KMS-11 (cell line): ENCODE data around the gene NPM1.
"Not testable (repeated sequence)": the region's sequence is repeated elsewhere in the genome, so short reads cannot be mapped to it uniquely, and the experiment has no call there.

Experiments used
- H2AFZ ChIP-seq: fragments of 200-600 bp; sonication (generic); 2 replicates; pipeline ENCODE4 v1.6.1; 2016; ENCODE audit warnings: antibody characterized with exemption, mixed run types, low read depth
- H3K27ac ChIP-seq: fragments of 200-600 bp; sonication (generic); 2 replicates; pipeline ENCODE4 v1.6.1; 2016; ENCODE audit warnings: mild to moderate bottlenecking, mixed run types
- H3K27me3 ChIP-seq: fragments of 200-600 bp; sonication (generic); 2 replicates; pipeline ENCODE4 v1.6.1; 2017; ENCODE audit warnings: mild to moderate bottlenecking, low read depth, mixed run types, moderate library complexity; ENCODE audit not compliant: insufficient read depth
- H3K36me3 ChIP-seq: fragments of 200-600 bp; sonication (generic); 2 replicates; pipeline ENCODE4 v1.6.1; 2017; ENCODE audit warnings: mild to moderate bottlenecking, mixed run types; ENCODE audit not compliant: insufficient read depth
- H3K4me1 ChIP-seq: fragments of 200-600 bp; sonication (generic); 2 replicates; pipeline ENCODE4 v1.6.1; 2016; ENCODE audit warnings: mild to moderate bottlenecking, low read depth, mixed run types; ENCODE audit not compliant: poor library complexity, severe bottlenecking
- H3K4me2 ChIP-seq: fragments of 200-600 bp; sonication (generic); 2 replicates; pipeline ENCODE4 v1.7.0; 2016; ENCODE audit warnings: mild to moderate bottlenecking, mixed run types
- H3K4me3 ChIP-seq: fragments of 200-600 bp; sonication (generic); IDR thresholded peaks from 2 replicates; pipeline ENCODE4 v1.6.1; 2017; ENCODE audit warnings: low read depth, low read length, mixed read lengths; ENCODE audit not compliant: insufficient read depth
- H3K79me2 ChIP-seq: fragments of 200-600 bp; sonication (generic); 2 replicates; pipeline ENCODE4 v1.6.1; 2016; ENCODE audit warnings: low read depth, mixed run types; ENCODE audit not compliant: insufficient read depth
- H3K9ac ChIP-seq: fragments of 200-600 bp; sonication (generic); 2 replicates; pipeline ENCODE4 v1.6.1; 2016; ENCODE audit warnings: mild to moderate bottlenecking, mixed run types
- H4K20me1 ChIP-seq: fragments of 200-600 bp; sonication (generic); 2 replicates; pipeline ENCODE4 v1.6.1; 2016; ENCODE audit warnings: mild to moderate bottlenecking, mixed run types; ENCODE audit not compliant: insufficient read depth
- CTCF ChIP-seq: fragments of 200-600 bp; sonication (generic); conservative IDR thresholded peaks from 2 replicates; pipeline ENCODE4 v1.6.1; 2017; ENCODE audit warnings: low read depth, mild to moderate bottlenecking, antibody characterized with exemption, low read length, moderate library complexity, mixed read lengths

The NPM1 gene

GRCh38 chr5:171344936-171345608 lies 42.6 kb upstream of the NPM1 start:
- H3K36me3 ChIP-seq: no peaks in the 10 kb centered on the region
- no peaks in the 10 kb centered on the region for H4K20me1 ChIP-seq
- H2AFZ ChIP-seq: no peak overlapping the region
- no peak overlapping the region for H3K4me2 ChIP-seq
- no peaks in the 10 kb centered on the region for H3K79me2 ChIP-seq
- no peaks in the 10 kb centered on the region for H3K27me3 ChIP-seq
- no peak overlapping the region for H3K9ac ChIP-seq
- H3K4me3 ChIP-seq: no peak overlapping the region
- no peak overlapping the region for H3K27ac ChIP-seq
- no peaks in the 10 kb centered on the region for H3K4me1 ChIP-seq
- no peak for TF ChIP-seq CTCF

- TF ChIP-seq CTCF: no peak
These were observed 36.0 kb upstream of the NPM1 start for GRCh38 chr5:171351536-171352073.

GRCh38 chr5:171355302-171355724 lies 32.3 kb upstream of the NPM1 start:
- H3K4me1 ChIP-seq: peaks cover 8% of the 10 kb centered on the region
- no peak overlapping the region for H3K4me3 ChIP-seq
- no peaks in the 10 kb centered on the region for H3K27me3 ChIP-seq
- no peaks in the 10 kb centered on the region for H3K79me2 ChIP-seq
- no peaks in the 10 kb centered on the region for H3K36me3 ChIP-seq
- no peak for TF ChIP-seq CTCF
- peak overlapping the region; percentile 18; the same call in 1 of the 2 replicates for H3K9ac ChIP-seq
- no peaks in the 10 kb centered on the region for H4K20me1 ChIP-seq
- H2AFZ ChIP-seq: peak overlapping the region; percentile 41; the same call in 1 of the 2 replicates
- peak overlapping the region; percentile 54; the same call in 1 of the 2 replicates for H3K4me2 ChIP-seq
- peak overlapping the region; percentile 48 for H3K27ac ChIP-seq

More at GRCh38 chr5:171351536-171352073, 36.0 kb upstream of the NPM1 start:
- Histone ChIP-seq H3K9ac (no peak overlapping the region), H3K4me1 (peaks cover 8% of the 10 kb centered on the region), H3K27me3 (no peaks in the 10 kb centered on the region), H3K79me2 (no peaks in the 10 kb centered on the region), H3K27ac (no peak overlapping the region), H4K20me1 (no peaks in the 10 kb centered on the region), H3K36me3 (no peaks in the 10 kb centered on the region), H3K4me3 (no peak overlapping the region), H2AFZ (no peak overlapping the region), H3K4me2 (no peak overlapping the region)

GRCh38 chr5:171357843-171358242 lies 29.8 kb upstream of the NPM1 start:
- H3K79me2 ChIP-seq: no peaks in the 10 kb centered on the region
- TF ChIP-seq CTCF: no peak
- no peak overlapping the region for H2AFZ ChIP-seq
- no peak overlapping the region for H3K9ac ChIP-seq
- H4K20me1 ChIP-seq: no peaks in the 10 kb centered on the region
- H3K36me3 ChIP-seq: no peaks in the 10 kb centered on the region
- peaks cover 8% of the 10 kb centered on the region for H3K4me1 ChIP-seq
- no peak overlapping the region for H3K4me2 ChIP-seq
- no peaks in the 10 kb centered on the region for H3K27me3 ChIP-seq
- H3K4me3 ChIP-seq: no peak overlapping the region
- H3K27ac ChIP-seq: no peak overlapping the region

- H3K36me3 ChIP-seq, H3K4me3 ChIP-seq, H2AFZ ChIP-seq, H3K27me3 ChIP-seq, H3K27ac ChIP-seq, H3K79me2 ChIP-seq, H3K4me2 ChIP-seq, H4K20me1 ChIP-seq, H3K9ac ChIP-seq, H3K4me1 ChIP-seq: not testable (repeated sequence)
These were observed 26.5 kb upstream of the NPM1 start for GRCh38 chr5:171361151-171361550.

GRCh38 chr5:171363249-171363648 lies 24.4 kb upstream of the NPM1 start:
- H4K20me1 ChIP-seq, H3K4me3 ChIP-seq, H2AFZ ChIP-seq, H3K9ac ChIP-seq, H3K4me2 ChIP-seq, H3K27ac ChIP-seq, H3K36me3 ChIP-seq, H3K27me3 ChIP-seq, H3K79me2 ChIP-seq: not testable (repeated sequence)
- peaks cover 16% of the 10 kb centered on the region for H3K4me1 ChIP-seq
